Neural cell (in vitro differentiated cells): ENCODE results near the gene FAM83F.

ENCODE experiments used
- CTCF ChIP-seq: fragments of 450-650 bp; IDR thresholded peaks from 2 replicates; pipeline ENCODE4 v1.5.1; 2014; ENCODE audit warnings: antibody characterized with exemption, mild to moderate bottlenecking, moderate library complexity; ENCODE audit not compliant: poor library complexity, severe bottlenecking
- EP300 ChIP-seq: fragments of 450-650 bp; conservative IDR thresholded peaks from 2 replicates; pipeline ENCODE4 v1.6.1; 2014; ENCODE audit warnings: antibody characterized with exemption, mild to moderate bottlenecking, moderate library complexity; ENCODE audit not compliant: poor library complexity, severe bottlenecking
- EZH2 ChIP-seq: fragments of 200-600, 300-800 bp; shearing (Covaris generic), sonication (generic); IDR thresholded peaks from 2 replicates; pipeline ENCODE4 v1.6.1; 2014; ENCODE audit warnings: antibody characterized with exemption, low read length, borderline replicate concordance, mild to moderate bottlenecking; ENCODE audit not compliant: insufficient read depth, poor library complexity, severe bottlenecking
- MXI1 ChIP-seq: fragments of 450-650 bp; conservative IDR thresholded peaks from 2 replicates; pipeline ENCODE4 v1.6.1; 2014; ENCODE audit warnings: antibody characterized with exemption, mild to moderate bottlenecking; ENCODE audit not compliant: poor library complexity, severe bottlenecking
- POLR2AphosphoS5 ChIP-seq: IDR thresholded peaks from 2 replicates; pipeline ENCODE4 v1.6.1; 2012
- RAD21 ChIP-seq: fragments of 450-650 bp; conservative IDR thresholded peaks from 2 replicates; pipeline ENCODE4 v1.6.1; 2014; ENCODE audit warnings: antibody characterized with exemption, mild to moderate bottlenecking, moderate library complexity
- REST ChIP-seq: IDR thresholded peaks from 2 replicates; pipeline ENCODE4 v1.6.1; 2012; ENCODE audit warnings: borderline replicate concordance
- SMC3 ChIP-seq: fragments of 450-650 bp; conservative IDR thresholded peaks from 2 replicates; pipeline ENCODE4 v1.6.1; 2014; ENCODE audit warnings: antibody characterized with exemption, mild to moderate bottlenecking, moderate library complexity; ENCODE audit not compliant: poor library complexity
- TAF1 ChIP-seq: IDR thresholded peaks from 2 replicates; pipeline ENCODE4 v1.6.1; 2012; ENCODE audit warnings: low read depth

- TF ChIP-seq CTCF (no peak), TAF1 (no peak), SMC3 (no peak), EP300 (no peak), POLR2AphosphoS5 (no peak), EZH2 (no peak), RAD21 (no peak), REST (no peak), MXI1 (no peak)
Observed at GRCh38 chr22:40007853-40008710, 13.3 kb downstream of the FAM83F start.
